ENCODE measurements around the gene AKAP12. TPM values are rescaled to one million over a fixed set of nuclear protein-coding genes. Genes with fewer than 3 reads are reported as not detected.

The AKAP12 gene
- total RNA-seq, 1 donor from 2014 or later = 81.3 TPM

DNA sequence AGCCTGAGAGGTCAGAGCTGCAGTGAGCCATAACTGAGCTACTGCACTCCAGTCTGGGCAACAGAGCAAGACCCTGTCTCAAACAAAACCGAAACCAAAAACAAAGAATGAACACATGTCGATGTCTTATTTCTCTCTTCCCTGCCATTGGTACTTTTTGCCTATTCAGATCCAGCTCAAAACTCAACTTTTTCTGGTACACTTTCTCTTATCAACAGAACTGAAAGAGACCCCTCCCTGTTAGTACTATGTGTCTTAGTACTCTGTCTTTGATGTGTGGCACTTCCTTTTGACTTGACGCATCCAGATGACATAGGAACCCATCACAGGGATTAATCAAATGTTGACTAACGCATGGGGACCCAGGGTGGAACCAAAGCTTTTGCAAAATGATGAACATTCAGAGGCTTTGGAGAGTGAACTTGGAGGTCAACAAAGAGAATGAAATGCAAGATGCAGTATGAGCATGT is 44.8 kb downstream of the AKAP12 start:
- Histone ChIP-seq H3K27me3 (no peaks in the 10 kb centered on the region), H3F3A (ENCODE audit: low read depth) (no peaks in the 10 kb centered on the region), H3K4me1 (peaks cover 4% of the 10 kb centered on the region), H3K9ac (no peak overlapping the region), H4K20me1 (ENCODE audit: low read depth) (no peaks in the 10 kb centered on the region), H3K27ac (no peak overlapping the region), H2AFZ (replicated peaks) (no peak overlapping the region), H3K79me2 (ENCODE audit: low read depth) (peaks cover 17% of the 10 kb centered on the region), H3K9me3 (ENCODE audit: low read depth) (no peaks in the 10 kb centered on the region), H3K36me3 (no peaks in the 10 kb centered on the region), H3K4me3 (no peak overlapping the region), H3K4me2 (no peak overlapping the region)
- Mint-ChIP-seq H3K27me3 (ENCODE audit: insufficient read depth, low read depth) (no peaks in the 10 kb centered on the region), H3K9me3 (no peaks in the 10 kb centered on the region), H3K4me1 (peaks cover 15% of the 10 kb centered on the region), H3K27ac (no peak overlapping the region), H3K4me3 (no peak overlapping the region), H3K36me3 (peaks cover 12% of the 10 kb centered on the region)
- DNase-seq (ENCODE audit: low spot score) = no peak
- TF ChIP-seq EZH2phosphoT487 (IDR thresholded peaks at IDR 0.05) (no peak), EZH2 (IDR thresholded peaks at IDR 0.05) (no peak)
- TF ChIP-seq, protein P1, sequence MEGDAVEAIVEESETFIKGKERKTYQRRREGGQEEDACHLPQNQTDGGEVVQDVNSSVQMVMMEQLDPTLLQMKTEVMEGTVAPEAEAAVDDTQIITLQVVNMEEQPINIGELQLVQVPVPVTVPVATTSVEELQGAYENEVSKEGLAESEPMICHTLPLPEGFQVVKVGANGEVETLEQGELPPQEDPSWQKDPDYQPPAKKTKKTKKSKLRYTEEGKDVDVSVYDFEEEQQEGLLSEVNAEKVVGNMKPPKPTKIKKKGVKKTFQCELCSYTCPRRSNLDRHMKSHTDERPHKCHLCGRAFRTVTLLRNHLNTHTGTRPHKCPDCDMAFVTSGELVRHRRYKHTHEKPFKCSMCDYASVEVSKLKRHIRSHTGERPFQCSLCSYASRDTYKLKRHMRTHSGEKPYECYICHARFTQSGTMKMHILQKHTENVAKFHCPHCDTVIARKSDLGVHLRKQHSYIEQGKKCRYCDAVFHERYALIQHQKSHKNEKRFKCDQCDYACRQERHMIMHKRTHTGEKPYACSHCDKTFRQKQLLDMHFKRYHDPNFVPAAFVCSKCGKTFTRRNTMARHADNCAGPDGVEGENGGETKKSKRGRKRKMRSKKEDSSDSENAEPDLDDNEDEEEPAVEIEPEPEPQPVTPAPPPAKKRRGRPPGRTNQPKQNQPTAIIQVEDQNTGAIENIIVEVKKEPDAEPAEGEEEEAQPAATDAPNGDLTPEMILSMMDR (IDR thresholded peaks at IDR 0.05) = no peak

DNA sequence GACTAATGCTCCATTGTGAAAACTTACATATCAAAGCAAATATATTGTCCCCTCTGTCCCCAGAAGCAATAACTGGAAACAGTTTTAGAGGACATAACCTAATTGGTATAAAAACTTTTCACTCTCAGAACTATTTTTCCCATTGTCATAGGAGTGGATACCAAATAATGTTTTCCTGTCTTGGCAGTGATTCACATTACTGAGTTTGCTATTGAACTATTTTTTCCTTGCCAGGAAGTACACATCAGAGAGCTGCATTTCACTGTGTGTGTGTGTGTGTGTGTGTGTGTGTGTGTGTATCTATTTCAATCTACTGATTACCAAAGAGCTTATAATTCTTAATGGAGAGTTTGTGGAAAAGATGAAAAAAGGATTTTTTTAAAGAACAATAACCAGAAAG is 45.4 kb downstream of the AKAP12 start:
- TF ChIP-seq EZH2phosphoT487 (IDR thresholded peaks at IDR 0.05) (no peak), EZH2 (IDR thresholded peaks at IDR 0.05) (no peak)
- TF ChIP-seq, protein P1 (IDR thresholded peaks at IDR 0.05) = no peak
- Histone ChIP-seq H3K27me3 (no peaks in the 10 kb centered on the region), H3K27ac (no peak overlapping the region), H4K20me1 (ENCODE audit: low read depth) (no peaks in the 10 kb centered on the region), H3K9me3 (ENCODE audit: low read depth) (no peaks in the 10 kb centered on the region), H3K36me3 (no peaks in the 10 kb centered on the region), H3K79me2 (ENCODE audit: low read depth) (peaks cover 17% of the 10 kb centered on the region), H2AFZ (replicated peaks) (no peak overlapping the region), H3K4me1 (peaks cover 4% of the 10 kb centered on the region), H3K9ac (no peak overlapping the region), H3F3A (ENCODE audit: low read depth) (no peaks in the 10 kb centered on the region), H3K4me2 (no peak overlapping the region), H3K4me3 (no peak overlapping the region)
- Mint-ChIP-seq H3K27me3 (ENCODE audit: insufficient read depth, low read depth) (no peaks in the 10 kb centered on the region), H3K36me3 (peaks cover 12% of the 10 kb centered on the region), H3K4me1 (peaks cover 20% of the 10 kb centered on the region), H3K9me3 (no peaks in the 10 kb centered on the region), H3K27ac (no peak overlapping the region), H3K4me3 (no peak overlapping the region)
- DNase-seq (ENCODE audit: low spot score) = no peak

DNA sequence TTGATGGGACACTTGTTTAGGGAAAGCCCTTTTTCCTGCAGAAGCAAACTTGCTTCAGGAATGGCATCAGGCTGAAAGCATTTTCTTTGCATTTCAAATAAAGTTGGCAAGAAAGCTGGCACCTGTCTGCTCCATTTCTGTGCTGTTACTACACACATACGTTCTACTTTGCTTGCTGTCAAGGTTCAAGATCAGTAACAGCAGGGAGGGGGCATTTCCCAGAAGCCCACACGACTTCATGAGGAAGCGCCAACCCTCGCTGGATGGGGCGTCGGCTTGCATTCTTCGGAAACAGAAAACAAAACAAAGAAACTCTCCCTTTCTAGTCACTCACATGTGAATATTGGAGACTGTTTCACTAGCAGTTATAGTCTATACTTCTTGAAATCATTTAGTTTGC is 46.4 kb downstream of the AKAP12 start:
- Histone ChIP-seq H3K4me3 (no peak overlapping the region), H3F3A (ENCODE audit: low read depth) (no peaks in the 10 kb centered on the region), H2AFZ (replicated peaks) (no peak overlapping the region), H3K36me3 (no peaks in the 10 kb centered on the region), H3K9ac (no peak overlapping the region), H3K79me2 (ENCODE audit: low read depth) (peaks cover 17% of the 10 kb centered on the region), H4K20me1 (ENCODE audit: low read depth) (peaks cover 3% of the 10 kb centered on the region), H3K9me3 (ENCODE audit: low read depth) (no peaks in the 10 kb centered on the region), H3K27me3 (no peaks in the 10 kb centered on the region), H3K4me2 (no peak overlapping the region), H3K27ac (no peak overlapping the region), H3K4me1 (peaks cover 5% of the 10 kb centered on the region)
- H3K36me3 Mint-ChIP-seq = peaks cover 12% of the 10 kb centered on the region
- H3K9me3 Mint-ChIP-seq = no peaks in the 10 kb centered on the region
- no peak overlapping the region for H3K4me3 Mint-ChIP-seq
- DNase-seq (ENCODE audit: low spot score) = no peak
- H3K27ac Mint-ChIP-seq = peak overlapping the region; percentile 76
- no peak for TF ChIP-seq EZH2phosphoT487 (IDR thresholded peaks at IDR 0.05)
- TF ChIP-seq EZH2 (IDR thresholded peaks at IDR 0.05) = no peak
- TF ChIP-seq, protein P1 (IDR thresholded peaks at IDR 0.05) = no peak
- H3K27me3 Mint-ChIP-seq (ENCODE audit: insufficient read depth, low read depth) = no peaks in the 10 kb centered on the region
- H3K4me1 Mint-ChIP-seq = peaks cover 28% of the 10 kb centered on the region
